BJ (cell line): Measurements from ENCODE around the gene ZNF319. TPM values are rescaled to one million over a fixed set of nuclear protein-coding genes. Genes with fewer than 3 reads are reported as not detected.

ENCODE experiments used
- CTCF ChIA-PET: fragments of 350-600 bp; formaldehyde crosslinking; extraction: SDS; loops from one replicate; lab custom pipeline; 2021; ENCODE audit warnings: antibody characterized with exemption, inconsistent platforms; lab: Yijun Ruan, JAX
- POLR2A ChIA-PET: fragments of 300-600 bp; sonication (Branson Sonifier 250); formaldehyde crosslinking; extraction: SDS; loops from one replicate; lab custom pipeline; 2021; ENCODE audit warnings: antibody characterized with exemption; lab: Charles Lee
- DNase-seq: peaks from one replicate; pipeline ENCODE4 v3.0.0-alpha.2; 2011; ENCODE audit warnings: low read depth
- H3K27me3 ChIP-seq: 2 replicates; pipeline ENCODE4 v1.6.0; 2011; ENCODE audit warnings: low read length; ENCODE audit not compliant: control insufficient read depth, insufficient read depth
- H3K36me3 ChIP-seq: 2 replicates; pipeline ENCODE4 v1.5.1; 2011; ENCODE audit warnings: low read length; ENCODE audit not compliant: control insufficient read depth, insufficient read depth
- H3K4me3 ChIP-seq: 2 replicates; pipeline ENCODE4 v1.5.1; 2011; ENCODE audit warnings: low read depth, mild to moderate bottlenecking, control low read depth, low read length
- polyA plus RNA-seq: library from polyadenylated mRNA; depleted of rRNA; stranded (reverse); fragments of >200 nt; gene quantifications from 2 replicates; pipeline ENCODE4 v1.2.3, GENCODE V29; 2011
- TF ChIP-seq, protein P1 (sequence below): IDR thresholded peaks from 2 replicates; pipeline ENCODE4 v1.5.1; 2011; ENCODE audit warnings: low read depth, mild to moderate bottlenecking, control low read depth, inconsistent platforms, low read length, moderate library complexity; ENCODE audit not compliant: insufficient read depth

ZNF319 gene
- polyA plus RNA-seq, 1 experiment, result 5.8 TPM

DNA sequence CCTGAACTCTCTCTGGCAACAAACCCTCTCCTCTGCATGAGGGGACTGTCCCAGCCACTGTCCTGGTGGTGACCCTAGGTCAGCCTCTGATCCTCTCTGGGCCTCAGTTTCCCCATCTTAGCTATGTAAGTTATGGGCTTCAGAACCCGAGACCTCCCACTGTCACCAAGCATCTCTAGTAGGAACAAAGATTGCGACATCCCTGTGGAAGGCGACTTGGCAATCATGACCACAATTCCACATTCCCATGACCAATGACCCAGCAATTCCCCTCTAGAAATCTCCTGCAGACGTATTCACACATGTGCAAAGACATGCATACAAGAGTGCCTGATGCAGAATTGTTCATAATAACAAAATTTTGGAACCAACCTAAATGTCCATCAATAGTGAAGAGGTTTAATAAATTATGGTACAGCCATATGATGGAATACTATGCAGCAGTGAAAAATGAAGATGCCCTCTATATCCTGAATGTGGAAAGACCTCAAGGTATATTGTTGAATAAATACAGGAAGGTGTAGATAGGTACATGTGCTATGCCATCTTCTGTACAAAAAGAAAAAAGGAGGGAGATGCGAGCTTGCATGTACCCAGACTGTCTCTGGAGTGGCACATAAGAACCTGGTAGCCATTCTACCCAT is 50.8 kb downstream of the ZNF319 start:
- ChIA-PET POLR2A (no interaction called here), CTCF (no interaction called here)
- DNase-seq, result no peak
- H3K36me3 ChIP-seq, result no peaks in the 10 kb centered on the region
- H3K27me3 ChIP-seq, result peaks cover 9% of the 10 kb centered on the region; the same call in 1 of the 2 replicates
- TF ChIP-seq, protein P1, sequence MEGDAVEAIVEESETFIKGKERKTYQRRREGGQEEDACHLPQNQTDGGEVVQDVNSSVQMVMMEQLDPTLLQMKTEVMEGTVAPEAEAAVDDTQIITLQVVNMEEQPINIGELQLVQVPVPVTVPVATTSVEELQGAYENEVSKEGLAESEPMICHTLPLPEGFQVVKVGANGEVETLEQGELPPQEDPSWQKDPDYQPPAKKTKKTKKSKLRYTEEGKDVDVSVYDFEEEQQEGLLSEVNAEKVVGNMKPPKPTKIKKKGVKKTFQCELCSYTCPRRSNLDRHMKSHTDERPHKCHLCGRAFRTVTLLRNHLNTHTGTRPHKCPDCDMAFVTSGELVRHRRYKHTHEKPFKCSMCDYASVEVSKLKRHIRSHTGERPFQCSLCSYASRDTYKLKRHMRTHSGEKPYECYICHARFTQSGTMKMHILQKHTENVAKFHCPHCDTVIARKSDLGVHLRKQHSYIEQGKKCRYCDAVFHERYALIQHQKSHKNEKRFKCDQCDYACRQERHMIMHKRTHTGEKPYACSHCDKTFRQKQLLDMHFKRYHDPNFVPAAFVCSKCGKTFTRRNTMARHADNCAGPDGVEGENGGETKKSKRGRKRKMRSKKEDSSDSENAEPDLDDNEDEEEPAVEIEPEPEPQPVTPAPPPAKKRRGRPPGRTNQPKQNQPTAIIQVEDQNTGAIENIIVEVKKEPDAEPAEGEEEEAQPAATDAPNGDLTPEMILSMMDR, result no peak
- no peak overlapping the region for H3K4me3 ChIP-seq

DNA sequence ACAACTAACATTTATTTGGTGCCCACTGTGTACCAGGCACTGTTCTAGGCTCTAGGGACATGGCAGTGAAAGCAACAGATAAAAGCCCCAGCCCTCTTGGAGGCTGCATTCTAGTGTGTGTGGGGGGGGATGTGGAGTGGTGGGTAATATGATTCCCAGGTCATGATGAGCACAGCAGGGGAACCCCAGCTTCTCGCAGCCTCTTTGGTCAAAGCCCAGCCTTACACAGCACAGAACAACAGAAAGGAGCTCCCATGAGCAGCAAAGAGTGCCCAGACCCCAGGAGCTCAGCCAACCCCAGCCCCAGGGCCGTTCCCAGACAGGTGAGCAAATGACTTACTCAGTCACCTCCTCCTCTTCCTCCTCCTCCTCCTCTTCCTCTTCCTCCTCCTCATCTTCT is 51.5 kb downstream of the ZNF319 start:
- no peak overlapping the region for H3K4me3 ChIP-seq
- TF ChIP-seq, protein P1, result no peak
- ChIA-PET CTCF (no interaction called here), POLR2A (no interaction called here)
- peaks cover 7% of the 10 kb centered on the region; the same call in 1 of the 2 replicates for H3K27me3 ChIP-seq
- no peak for DNase-seq
- no peaks in the 10 kb centered on the region for H3K36me3 ChIP-seq

DNA sequence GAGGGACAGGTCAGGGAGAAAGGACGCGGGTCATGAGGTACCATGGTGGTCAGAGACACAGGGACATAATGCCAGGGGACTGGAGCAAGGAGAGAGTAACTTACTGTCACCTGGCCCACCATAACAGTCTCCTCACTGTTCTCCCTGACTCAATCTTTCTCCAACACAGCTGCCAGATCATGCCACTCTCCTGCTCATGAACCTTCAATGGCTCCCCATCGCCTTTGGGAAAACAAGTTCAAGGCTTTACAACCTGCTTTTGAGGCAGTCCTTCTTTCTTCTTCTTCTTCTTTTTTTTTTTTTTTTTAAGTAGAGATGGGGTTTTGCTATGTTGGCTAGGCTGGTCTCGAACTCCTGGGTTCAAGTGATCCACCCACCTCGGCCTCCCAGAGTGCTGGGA is 52.4 kb downstream of the ZNF319 start:
- Histone ChIP-seq H3K36me3 (no peaks in the 10 kb centered on the region), H3K4me3 (no peak overlapping the region), H3K27me3 (peaks cover 6% of the 10 kb centered on the region; the same call in 1 of the 2 replicates)
- ChIA-PET POLR2A (no interaction called here), CTCF (no interaction called here)
- TF ChIP-seq, protein P1, result no peak
- DNase-seq, result no peak

DNA sequence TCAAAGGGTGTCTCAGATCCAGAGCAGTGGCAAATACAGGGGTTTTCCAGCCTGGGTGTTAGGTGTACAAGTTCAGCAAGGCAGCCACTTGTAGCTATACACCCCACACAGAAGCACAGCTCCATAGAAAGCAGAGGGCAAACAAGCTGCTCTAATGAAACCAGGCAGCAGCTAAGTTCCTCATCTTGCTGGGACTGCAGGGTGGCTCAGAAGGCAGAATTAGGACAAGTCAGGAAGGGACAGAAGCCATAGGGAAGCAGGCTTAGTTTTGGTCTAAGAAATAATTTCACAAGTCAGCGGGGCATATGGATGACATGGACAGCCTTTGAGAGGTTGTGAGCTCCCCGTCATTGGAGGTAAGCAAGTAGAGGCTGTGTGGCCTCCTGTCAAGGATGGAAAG is 53.2 kb downstream of the ZNF319 start:
- CTCF ChIA-PET, result no interaction called here
- POLR2A ChIA-PET, result no interaction called here

DNA sequence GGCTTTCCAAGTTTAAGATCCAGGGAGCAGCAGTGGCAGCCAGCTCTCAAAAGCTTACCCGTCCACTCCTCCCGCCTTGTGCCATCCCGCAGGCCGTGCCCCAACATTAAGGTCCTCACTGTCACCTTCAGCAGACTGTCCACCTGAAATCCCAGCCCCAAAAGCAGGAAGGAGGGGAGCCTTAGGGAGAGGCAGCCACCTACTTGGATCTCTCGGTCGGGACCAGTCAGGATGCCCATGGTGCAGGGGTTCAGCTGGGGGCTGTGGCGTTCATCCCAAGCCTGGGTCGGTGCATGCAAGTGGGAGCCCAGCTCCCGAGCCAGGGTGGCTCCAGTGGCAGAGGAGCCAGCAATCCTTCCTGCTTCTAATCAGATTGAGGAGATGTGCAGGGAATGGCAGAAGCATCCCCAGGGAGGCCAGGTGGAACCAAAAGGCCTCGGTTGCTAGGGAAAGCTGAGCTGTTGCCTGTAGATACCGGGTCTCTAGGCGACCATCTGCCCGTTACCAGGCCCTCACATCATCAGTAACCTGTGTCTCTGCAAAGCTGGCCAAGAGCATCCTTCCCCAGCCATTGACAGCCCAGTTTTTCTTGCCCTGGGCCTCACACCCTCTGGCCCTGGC is 54.2 kb downstream of the ZNF319 start:
- TF ChIP-seq, protein P1, result no peak
- Histone ChIP-seq H3K27me3 (peaks cover 6% of the 10 kb centered on the region; the same call in 1 of the 2 replicates), H3K36me3 (no peaks in the 10 kb centered on the region), H3K4me3 (no peak overlapping the region)
- CTCF ChIA-PET, result no interaction called here
- POLR2A ChIA-PET, result no interaction called here
- DNase-seq, result no peak

More for the DNA sequence above, 53.2 kb downstream of the ZNF319 start:
- H3K4me3 ChIP-seq, result no peak overlapping the region
- H3K27me3 ChIP-seq, result peaks cover 6% of the 10 kb centered on the region; the same call in 1 of the 2 replicates
- TF ChIP-seq, protein P1, result no peak
- H3K36me3 ChIP-seq, result no peaks in the 10 kb centered on the region
- DNase-seq, result no peak
